HepG2 (cell line): Measurements from ENCODE around the gene SARNP. TPM values are rescaled to one million over a fixed set of nuclear protein-coding genes. Genes with fewer than 3 reads are reported as not detected.
A peak's percentile ranks its signal among the peaks of the same experiment; 100 is the strongest.

Experiments used
- CCAR2 ChIP-seq: fragments of 200-400 bp; formaldehyde crosslinking; optimal IDR thresholded peaks from 2 replicates; pipeline ENCODE3; 2018; ENCODE audit warnings: low read depth, mild to moderate bottlenecking, low read length, moderate library complexity
- ELF3 ChIP-seq: IDR thresholded peaks from 2 replicates; pipeline ENCODE4 v1.6.1; 2016; ENCODE audit warnings: missing genetic modification reagents, missing compliant biosample characterization
- GABPA ChIP-seq, 2 experiments: IDR thresholded peaks; 2 replicates each; pipeline ENCODE4 v1.6.1; 2011 to 2016; ENCODE audit warnings: low read depth in 2 of 2, low read length in 1 of 2, missing biosample characterization in 1 of 2, missing genetic modification characterization in 1 of 2
- HOXD1 ChIP-seq: sonication (generic); formaldehyde crosslinking; IDR thresholded peaks from 2 replicates; pipeline ENCODE4 v1.5.0; 2020; ENCODE audit warnings: missing genetic modification reagents
- KDM5B ChIP-seq: sonication (generic); formaldehyde crosslinking; IDR thresholded peaks from 2 replicates; pipeline ENCODE4 v1.4.0; 2020; ENCODE audit warnings: missing genetic modification reagents, mild to moderate bottlenecking, borderline replicate concordance
- PAX8 ChIP-seq: sonication (generic); formaldehyde crosslinking; IDR thresholded peaks from 2 replicates; pipeline ENCODE4 v1.8.0; 2022; ENCODE audit warnings: mild to moderate bottlenecking, missing genetic modification reagents, borderline replicate concordance
- PLRG1 ChIP-seq: fragments of 450-650 bp; conservative IDR thresholded peaks from 2 replicates; pipeline ENCODE4 v1.6.1; 2016
- SAFB2 ChIP-seq: sonication (generic); formaldehyde crosslinking; IDR thresholded peaks from 2 replicates; pipeline ENCODE4 v1.5.1; 2020; ENCODE audit warnings: missing genetic modification reagents, low read depth, mild to moderate bottlenecking, borderline replicate concordance
- SMC3 ChIP-seq: IDR thresholded peaks from 2 replicates; pipeline ENCODE4 v1.6.1; 2011; ENCODE audit warnings: low read length, improper control_type of control experiment
- SRSF4 ChIP-seq: fragments of 200-400 bp; formaldehyde crosslinking; IDR thresholded peaks from one replicate; pipeline ENCODE4 v1.6.1; 2018; ENCODE audit warnings: mild to moderate bottlenecking, low read depth, low read length, moderate library complexity; ENCODE audit not compliant: poor library complexity, severe bottlenecking
- STAG1 ChIP-seq: sonication (generic); formaldehyde crosslinking; IDR thresholded peaks from 2 replicates; pipeline ENCODE4 v1.4.0; 2020; ENCODE audit warnings: missing genetic modification reagents
- TEAD2 ChIP-seq: sonication (generic); formaldehyde crosslinking; IDR thresholded peaks from 2 replicates; pipeline ENCODE4 v1.9.0; 2021; ENCODE audit warnings: missing genetic modification reagents
- TEAD3 ChIP-seq: optimal IDR thresholded peaks from 2 replicates; pipeline ENCODE3; 2016; ENCODE audit warnings: borderline replicate concordance
- TSC22D2 ChIP-seq: sonication (generic); formaldehyde crosslinking; IDR thresholded peaks from 2 replicates; pipeline ENCODE4 v1.5.1; 2020; ENCODE audit warnings: missing genetic modification reagents, mild to moderate bottlenecking, borderline replicate concordance
- ZBTB7B ChIP-seq: sonication (generic); formaldehyde crosslinking; IDR thresholded peaks from 2 replicates; pipeline ENCODE4 v1.4.0; 2020; ENCODE audit warnings: missing genetic modification reagents
- ZC3H4 ChIP-seq: sonication (generic); formaldehyde crosslinking; IDR thresholded peaks from 2 replicates; pipeline ENCODE4 v1.4.0; 2020; ENCODE audit warnings: missing genetic modification reagents, borderline replicate concordance
- ZNF780A ChIP-seq: sonication (generic); formaldehyde crosslinking; IDR thresholded peaks from 2 replicates; pipeline ENCODE4 v1.8.0; 2022; ENCODE audit warnings: mild to moderate bottlenecking, missing genetic modification reagents, moderate library complexity
- polyA plus RNA-seq, 8 experiments: library from polyadenylated mRNA; depleted of rRNA in 3 of 8; stranded (reverse) in 7 of 8; unstranded in 1 of 8; fragments of >200 nt; fragmentation: Illumina TruSeq in 4 of 8; extraction: Trizol in 4 of 8; gene quantifications; 2 replicates each; pipeline versions ENCODE4 v1.2.1 to v1.2.3, GENCODE V29; 2011 to 2016; ENCODE audit warnings: low read depth in 4 of 8, missing spikeins in 1 of 8, mixed read lengths in 1 of 8; ENCODE audit not compliant: insufficient read depth in 1 of 8
- total RNA-seq, 5 experiments: library from RNA; depleted of rRNA; stranded (reverse); fragments of >200 nt; fragmentation: Illumina TruSeq; extraction: Trizol; gene quantifications; 2 replicates each; pipeline ENCODE4 v1.2.3, GENCODE V29; 2016; ENCODE audit warnings: low read depth in 1 of 5
- TF ChIP-seq, protein P1 (sequence below): sonication (generic); formaldehyde crosslinking; IDR thresholded peaks from 2 replicates; pipeline ENCODE4 v1.4.0; 2020; ENCODE audit warnings: missing genetic modification reagents
- TF ChIP-seq, protein P2 (sequence below): sonication (generic); formaldehyde crosslinking; IDR thresholded peaks from 2 replicates; pipeline ENCODE4 v1.4.0; 2020; ENCODE audit warnings: missing genetic modification reagents
- TF ChIP-seq, protein P3 (sequence below): sonication (generic); formaldehyde crosslinking; IDR thresholded peaks from 2 replicates; pipeline ENCODE4 v1.5.1; 2020; ENCODE audit warnings: mild to moderate bottlenecking, moderate library complexity, missing genetic modification reagents
- TF ChIP-seq, protein P4 (sequence below): IDR thresholded peaks from 2 replicates; pipeline ENCODE4 v1.6.1; 2018; ENCODE audit warnings: missing genetic modification reagents

Gene SARNP
- total and polyA plus RNA-seq, 2 of the 13 experiments (the other 11 are each of a cell fraction or from before 2014, with no cell fraction given) = 59.0 to 95.4 TPM

DNA sequence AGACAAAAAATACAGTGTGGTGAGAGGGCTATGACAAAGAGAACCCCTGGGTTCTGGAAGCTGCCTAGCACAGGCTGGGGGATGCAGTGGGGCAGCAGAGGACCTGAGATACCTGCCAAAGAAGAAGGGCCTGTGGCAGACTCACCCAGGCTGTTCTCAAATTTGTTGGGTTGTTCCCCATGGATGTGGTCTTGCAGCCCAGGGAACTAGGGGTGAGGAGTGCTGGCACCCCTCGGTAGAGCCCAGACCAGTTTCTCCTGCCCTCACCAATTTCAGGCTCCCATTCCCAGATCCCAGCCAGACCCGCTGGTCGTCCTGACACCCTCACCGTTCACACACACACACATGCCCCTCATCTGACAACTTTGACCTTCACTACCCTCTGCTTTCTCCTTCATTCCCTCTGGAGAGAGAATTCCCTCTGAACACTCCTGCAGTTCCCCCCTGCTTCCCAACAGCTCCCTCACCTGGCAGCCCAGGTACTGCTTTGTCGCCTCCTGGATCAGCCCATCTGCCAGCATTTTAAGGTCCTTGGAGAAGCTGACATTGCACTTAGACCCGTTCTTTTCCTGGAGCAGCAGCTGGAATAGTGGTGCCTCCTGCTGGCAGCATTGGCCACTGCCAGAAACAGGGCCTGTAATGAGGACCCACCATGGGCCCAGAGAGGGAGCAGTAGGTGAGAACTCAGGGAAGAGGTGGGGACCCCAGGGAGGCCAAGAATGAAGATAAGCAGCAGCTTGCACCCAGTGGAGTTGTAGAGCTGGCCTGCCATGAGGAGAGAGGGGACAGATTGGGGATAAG is 80.5 kb downstream of the SARNP start (continued):
- TF ChIP-seq HOXD1 (CRISPR knock-in tag) (no peak), SRSF4 (no peak), CCAR2 (no peak), TEAD3 (CRISPR knock-in tag) (peak; percentile 22), ZNF780A (CRISPR knock-in tag) (no peak), PAX8 (CRISPR knock-in tag) (no peak), PLRG1 (no peak), ZC3H4 (CRISPR knock-in tag) (no peak), STAG1 (CRISPR knock-in tag) (peak; percentile 79), SMC3 (peak; percentile 86), ZBTB7B (CRISPR knock-in tag) (peak; percentile 33; the same call in 1 of the 2 replicates), TEAD2 (CRISPR knock-in tag) (no peak), GABPA (IDR thresholded peaks at IDR 0.05; ENCODE audit: low read depth, low read length) (no peak), GABPA (CRISPR knock-in tag; IDR thresholded peaks at IDR 0.05; ENCODE audit: low read depth) (no peak), ELF3 (peak; percentile 81), SAFB2 (no peak), TSC22D2 (CRISPR knock-in tag) (no peak), KDM5B (CRISPR knock-in tag) (no peak)
- TF ChIP-seq, protein P1, sequence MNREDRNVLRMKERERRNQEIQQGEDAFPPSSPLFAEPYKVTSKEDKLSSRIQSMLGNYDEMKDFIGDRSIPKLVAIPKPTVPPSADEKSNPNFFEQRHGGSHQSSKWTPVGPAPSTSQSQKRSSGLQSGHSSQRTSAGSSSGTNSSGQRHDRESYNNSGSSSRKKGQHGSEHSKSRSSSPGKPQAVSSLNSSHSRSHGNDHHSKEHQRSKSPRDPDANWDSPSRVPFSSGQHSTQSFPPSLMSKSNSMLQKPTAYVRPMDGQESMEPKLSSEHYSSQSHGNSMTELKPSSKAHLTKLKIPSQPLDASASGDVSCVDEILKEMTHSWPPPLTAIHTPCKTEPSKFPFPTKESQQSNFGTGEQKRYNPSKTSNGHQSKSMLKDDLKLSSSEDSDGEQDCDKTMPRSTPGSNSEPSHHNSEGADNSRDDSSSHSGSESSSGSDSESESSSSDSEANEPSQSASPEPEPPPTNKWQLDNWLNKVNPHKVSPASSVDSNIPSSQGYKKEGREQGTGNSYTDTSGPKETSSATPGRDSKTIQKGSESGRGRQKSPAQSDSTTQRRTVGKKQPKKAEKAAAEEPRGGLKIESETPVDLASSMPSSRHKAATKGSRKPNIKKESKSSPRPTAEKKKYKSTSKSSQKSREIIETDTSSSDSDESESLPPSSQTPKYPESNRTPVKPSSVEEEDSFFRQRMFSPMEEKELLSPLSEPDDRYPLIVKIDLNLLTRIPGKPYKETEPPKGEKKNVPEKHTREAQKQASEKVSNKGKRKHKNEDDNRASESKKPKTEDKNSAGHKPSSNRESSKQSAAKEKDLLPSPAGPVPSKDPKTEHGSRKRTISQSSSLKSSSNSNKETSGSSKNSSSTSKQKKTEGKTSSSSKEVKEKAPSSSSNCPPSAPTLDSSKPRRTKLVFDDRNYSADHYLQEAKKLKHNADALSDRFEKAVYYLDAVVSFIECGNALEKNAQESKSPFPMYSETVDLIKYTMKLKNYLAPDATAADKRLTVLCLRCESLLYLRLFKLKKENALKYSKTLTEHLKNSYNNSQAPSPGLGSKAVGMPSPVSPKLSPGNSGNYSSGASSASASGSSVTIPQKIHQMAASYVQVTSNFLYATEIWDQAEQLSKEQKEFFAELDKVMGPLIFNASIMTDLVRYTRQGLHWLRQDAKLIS = no peak
- TF ChIP-seq, protein P2, sequence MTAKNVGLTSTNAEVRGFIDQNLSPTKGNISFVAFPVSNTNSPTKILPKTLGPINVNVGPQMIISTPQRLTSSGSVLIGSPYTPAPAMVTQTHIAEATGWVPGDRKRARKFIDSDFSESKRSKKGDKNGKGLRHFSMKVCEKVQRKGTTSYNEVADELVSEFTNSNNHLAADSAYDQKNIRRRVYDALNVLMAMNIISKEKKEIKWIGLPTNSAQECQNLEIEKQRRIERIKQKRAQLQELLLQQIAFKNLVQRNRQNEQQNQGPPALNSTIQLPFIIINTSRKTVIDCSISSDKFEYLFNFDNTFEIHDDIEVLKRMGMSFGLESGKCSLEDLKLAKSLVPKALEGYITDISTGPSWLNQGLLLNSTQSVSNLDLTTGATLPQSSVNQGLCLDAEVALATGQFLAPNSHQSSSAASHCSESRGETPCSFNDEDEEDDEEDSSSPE (CRISPR knock-in tag) = no peak
- TF ChIP-seq, protein P3, sequence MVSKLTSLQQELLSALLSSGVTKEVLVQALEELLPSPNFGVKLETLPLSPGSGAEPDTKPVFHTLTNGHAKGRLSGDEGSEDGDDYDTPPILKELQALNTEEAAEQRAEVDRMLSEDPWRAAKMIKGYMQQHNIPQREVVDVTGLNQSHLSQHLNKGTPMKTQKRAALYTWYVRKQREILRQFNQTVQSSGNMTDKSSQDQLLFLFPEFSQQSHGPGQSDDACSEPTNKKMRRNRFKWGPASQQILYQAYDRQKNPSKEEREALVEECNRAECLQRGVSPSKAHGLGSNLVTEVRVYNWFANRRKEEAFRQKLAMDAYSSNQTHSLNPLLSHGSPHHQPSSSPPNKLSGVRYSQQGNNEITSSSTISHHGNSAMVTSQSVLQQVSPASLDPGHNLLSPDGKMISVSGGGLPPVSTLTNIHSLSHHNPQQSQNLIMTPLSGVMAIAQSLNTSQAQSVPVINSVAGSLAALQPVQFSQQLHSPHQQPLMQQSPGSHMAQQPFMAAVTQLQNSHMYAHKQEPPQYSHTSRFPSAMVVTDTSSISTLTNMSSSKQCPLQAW = peak; percentile 59; the same call in 1 of the 2 replicates
- TF ChIP-seq, protein P4, sequence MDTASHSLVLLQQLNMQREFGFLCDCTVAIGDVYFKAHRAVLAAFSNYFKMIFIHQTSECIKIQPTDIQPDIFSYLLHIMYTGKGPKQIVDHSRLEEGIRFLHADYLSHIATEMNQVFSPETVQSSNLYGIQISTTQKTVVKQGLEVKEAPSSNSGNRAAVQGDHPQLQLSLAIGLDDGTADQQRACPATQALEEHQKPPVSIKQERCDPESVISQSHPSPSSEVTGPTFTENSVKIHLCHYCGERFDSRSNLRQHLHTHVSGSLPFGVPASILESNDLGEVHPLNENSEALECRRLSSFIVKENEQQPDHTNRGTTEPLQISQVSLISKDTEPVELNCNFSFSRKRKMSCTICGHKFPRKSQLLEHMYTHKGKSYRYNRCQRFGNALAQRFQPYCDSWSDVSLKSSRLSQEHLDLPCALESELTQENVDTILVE (CRISPR knock-in tag) = peak; percentile 44; the same call in 1 of the 2 replicates
